ENCODE data around the gene ACVR1C.

DNA sequence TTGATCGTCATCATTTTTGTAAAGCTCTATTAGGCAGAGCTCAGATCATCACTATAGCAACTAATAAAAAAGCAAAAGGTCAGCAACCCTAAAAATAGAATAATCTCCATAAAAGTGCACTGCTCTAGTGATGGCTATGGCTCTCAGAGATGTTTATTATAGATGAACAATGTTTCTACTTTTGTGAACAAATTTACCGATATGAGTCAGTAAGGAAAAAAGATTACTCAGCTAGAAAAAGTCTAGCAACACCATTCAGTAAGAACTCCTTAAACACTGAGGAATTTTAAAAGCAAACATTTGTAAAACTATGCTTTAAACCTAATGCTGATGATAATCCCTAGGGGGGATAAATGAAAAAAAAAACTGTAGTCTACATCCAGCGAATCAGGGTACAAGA is 69.6 kb downstream of the ACVR1C start:
- no peak for TF ChIP-seq EP300 (IDR thresholded peaks at IDR 0.05)
- TF ChIP-seq, protein P1, sequence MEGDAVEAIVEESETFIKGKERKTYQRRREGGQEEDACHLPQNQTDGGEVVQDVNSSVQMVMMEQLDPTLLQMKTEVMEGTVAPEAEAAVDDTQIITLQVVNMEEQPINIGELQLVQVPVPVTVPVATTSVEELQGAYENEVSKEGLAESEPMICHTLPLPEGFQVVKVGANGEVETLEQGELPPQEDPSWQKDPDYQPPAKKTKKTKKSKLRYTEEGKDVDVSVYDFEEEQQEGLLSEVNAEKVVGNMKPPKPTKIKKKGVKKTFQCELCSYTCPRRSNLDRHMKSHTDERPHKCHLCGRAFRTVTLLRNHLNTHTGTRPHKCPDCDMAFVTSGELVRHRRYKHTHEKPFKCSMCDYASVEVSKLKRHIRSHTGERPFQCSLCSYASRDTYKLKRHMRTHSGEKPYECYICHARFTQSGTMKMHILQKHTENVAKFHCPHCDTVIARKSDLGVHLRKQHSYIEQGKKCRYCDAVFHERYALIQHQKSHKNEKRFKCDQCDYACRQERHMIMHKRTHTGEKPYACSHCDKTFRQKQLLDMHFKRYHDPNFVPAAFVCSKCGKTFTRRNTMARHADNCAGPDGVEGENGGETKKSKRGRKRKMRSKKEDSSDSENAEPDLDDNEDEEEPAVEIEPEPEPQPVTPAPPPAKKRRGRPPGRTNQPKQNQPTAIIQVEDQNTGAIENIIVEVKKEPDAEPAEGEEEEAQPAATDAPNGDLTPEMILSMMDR (IDR thresholded peaks at IDR 0.05) = no peak
